Trophoblast cell (in vitro differentiated cells and primary cell): ENCODE data around the gene PLCH1.

Source experiments
- DNase-seq, 2 donors: peaks; one replicate each; pipeline ENCODE4 v3.0.0-alpha.2; 2016
- H2AFZ ChIP-seq: 2 replicates; pipeline ENCODE4 v1.6.1; 2013; ENCODE audit warnings: low read length, moderate library complexity, mild to moderate bottlenecking; ENCODE audit not compliant: insufficient read depth, poor library complexity
- H2AK5ac ChIP-seq: 2 replicates; pipeline ENCODE4 v1.6.1; 2013; ENCODE audit warnings: mild to moderate bottlenecking, low read length
- H2BK120ac ChIP-seq: 2 replicates; pipeline ENCODE4 v1.6.1; 2013; ENCODE audit warnings: low read length, mild to moderate bottlenecking, moderate library complexity; ENCODE audit not compliant: insufficient read depth, poor library complexity
- H2BK12ac ChIP-seq: 2 replicates; pipeline ENCODE4 v1.6.1; 2013; ENCODE audit warnings: mild to moderate bottlenecking, low read length, moderate library complexity
- H2BK5ac ChIP-seq: 2 replicates; pipeline ENCODE4 v1.6.1; 2013; ENCODE audit warnings: low read length, low read depth, moderate library complexity, mild to moderate bottlenecking; ENCODE audit not compliant: poor library complexity
- H3K14ac ChIP-seq: 2 replicates; pipeline ENCODE4 v1.6.1; 2013; ENCODE audit warnings: mild to moderate bottlenecking, low read length
- H3K18ac ChIP-seq: 2 replicates; pipeline ENCODE4 v1.6.1; 2013; ENCODE audit warnings: mild to moderate bottlenecking, low read length
- H3K23ac ChIP-seq: 2 replicates; pipeline ENCODE4 v1.6.1; 2013; ENCODE audit warnings: low read length
- H3K27ac ChIP-seq: 2 replicates; pipeline ENCODE4 v1.5.1; 2013; ENCODE audit warnings: low read depth, mild to moderate bottlenecking, inconsistent platforms, low read length, moderate library complexity
- H3K27me3 ChIP-seq: 2 replicates; pipeline ENCODE4 v1.6.1; 2013; ENCODE audit warnings: inconsistent platforms, mild to moderate bottlenecking, low read length, moderate library complexity; ENCODE audit not compliant: insufficient read depth
- H3K36me3 ChIP-seq, 2 experiments: 1 replicate in 1 of 2; 2 replicates in 1 of 2; pipeline ENCODE4 v1.6.1; 2013; ENCODE audit warnings: low read length in 2 of 2, mild to moderate bottlenecking in 2 of 2, moderate library complexity in 1 of 2; ENCODE audit not compliant: insufficient read depth in 2 of 2, control insufficient read depth in 1 of 2
- H3K4ac ChIP-seq: 2 replicates; pipeline ENCODE4 v1.6.1; 2013; ENCODE audit warnings: low read depth, mild to moderate bottlenecking, low read length, moderate library complexity
- H3K4me1 ChIP-seq, 2 experiments: 1 replicate in 1 of 2; 2 replicates in 1 of 2; pipeline ENCODE4 v1.6.1; 2013; ENCODE audit warnings: low read length in 2 of 2, mild to moderate bottlenecking in 2 of 2, moderate library complexity in 1 of 2; ENCODE audit not compliant: insufficient read depth in 2 of 2, control insufficient read depth in 1 of 2
- H3K4me2 ChIP-seq: 2 replicates; pipeline ENCODE4 v1.6.1; 2013; ENCODE audit warnings: inconsistent platforms, mild to moderate bottlenecking, low read length, moderate library complexity
- H3K4me3 ChIP-seq: 2 replicates; pipeline ENCODE4 v1.5.1; 2013; ENCODE audit warnings: mild to moderate bottlenecking, low read depth, low read length, inconsistent platforms
- H3K79me1 ChIP-seq: one replicate; pipeline ENCODE4 v1.6.1; 2013; ENCODE audit warnings: low read length
- H3K79me2 ChIP-seq: 2 replicates; pipeline ENCODE4 v1.6.1; 2013; ENCODE audit warnings: low read length, mild to moderate bottlenecking; ENCODE audit not compliant: control insufficient read depth, insufficient read depth, poor library complexity
- H3K9ac ChIP-seq: 2 replicates; pipeline ENCODE4 v1.6.1; 2013; ENCODE audit warnings: mild to moderate bottlenecking, low read length
- H3K9me3 ChIP-seq: 2 replicates; pipeline ENCODE4 v1.6.1; 2013; ENCODE audit warnings: low read depth, mild to moderate bottlenecking, control low read depth, inconsistent platforms, low read length; ENCODE audit not compliant: insufficient read depth
- H4K12ac ChIP-seq: 2 replicates; pipeline ENCODE4 v1.6.1; 2013; ENCODE audit warnings: low read depth, mild to moderate bottlenecking, low read length, moderate library complexity
- H4K8ac ChIP-seq: 2 replicates; pipeline ENCODE4 v1.6.1; 2013; ENCODE audit warnings: low read depth, mild to moderate bottlenecking, low read length, moderate library complexity
- H4K91ac ChIP-seq: one replicate; pipeline ENCODE4 v1.6.1; 2013; ENCODE audit warnings: low read depth, mild to moderate bottlenecking, low read length, moderate library complexity
- WGBS: extraction: QIAGEN DNeasy Blood & Tissue Kit; methylation state at CpG from one replicate; pipeline ENCODE4 v1.1.7; 2013; ENCODE audit warnings: missing lambda C conversion rate; ENCODE audit not compliant: insufficient read length, insufficient coverage; ENCODE audit errors: extremely low coverage; 5-methylcytosine and 5-hydroxymethylcytosine counted together

PLCH1 gene

DNA sequence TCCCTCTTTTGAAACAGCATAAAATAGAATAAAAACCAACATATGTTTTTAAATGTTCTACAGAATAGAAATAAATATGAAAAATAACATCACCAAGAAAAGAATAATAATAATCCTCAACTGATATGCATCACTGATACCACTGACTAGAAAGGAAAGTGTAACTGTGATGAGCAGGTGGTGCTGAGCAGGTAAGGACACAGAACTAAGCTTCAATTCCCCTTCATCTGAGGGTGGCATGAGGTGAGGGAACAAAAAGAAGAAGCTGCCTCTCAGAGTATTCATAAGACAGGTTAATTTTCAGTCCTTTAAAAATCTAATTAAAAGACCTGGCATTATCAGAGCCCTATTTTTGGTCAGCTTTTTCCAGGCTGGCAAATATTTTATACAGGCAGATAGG lies 216.3 kb downstream of the PLCH1 start:
- Histone ChIP-seq H3K27ac (no peak overlapping the region), H2BK5ac (no peak overlapping the region), H2BK12ac (no peak overlapping the region), H3K4ac (no peak overlapping the region), H3K79me2 (no peaks in the 10 kb centered on the region), H2AFZ (no peak overlapping the region), H3K4me3 (no peak overlapping the region), H3K27me3 (no peaks in the 10 kb centered on the region), H3K79me1 (no peaks in the 10 kb centered on the region), H2BK120ac (no peak overlapping the region), H3K36me3 (no peaks in the 10 kb centered on the region), H3K9me3 (no peaks in the 10 kb centered on the region), H3K4me1 (no peaks in the 10 kb centered on the region), H4K91ac (no peak overlapping the region), H3K4me2 (no peak overlapping the region), H2AK5ac (no peak overlapping the region), H3K14ac (no peak overlapping the region), H3K9ac (no peak overlapping the region), H4K12ac (no peak overlapping the region), H3K18ac (no peak overlapping the region), H4K8ac (no peak overlapping the region), H3K23ac (no peak overlapping the region)
- no peak for DNase-seq

DNA sequence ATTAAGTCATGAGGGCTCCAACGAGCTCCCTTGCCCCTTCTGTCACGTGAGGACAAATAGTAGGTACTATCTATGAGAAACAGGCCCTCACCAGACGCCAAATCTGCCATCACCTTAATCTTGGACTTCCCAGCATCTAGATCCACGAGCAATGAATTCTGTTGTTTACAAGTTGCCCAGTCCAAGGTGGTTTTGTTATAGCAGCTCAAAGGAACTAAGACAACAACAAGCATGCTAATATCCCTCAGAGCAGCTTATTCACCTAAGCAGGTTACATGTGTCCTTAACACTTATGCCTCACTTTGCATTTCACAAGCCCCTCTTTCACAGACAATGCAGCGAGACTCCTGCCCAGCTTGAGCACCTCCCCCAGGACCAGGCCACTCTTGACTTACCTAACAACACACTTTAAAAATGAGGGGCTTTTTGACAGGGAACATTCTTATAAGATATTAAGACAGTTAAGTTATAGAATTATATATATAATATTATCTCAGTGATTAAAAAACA lies 219.5 kb downstream of the PLCH1 start:
- H3K9me3 ChIP-seq: no peaks in the 10 kb centered on the region
- no peak overlapping the region for H4K91ac ChIP-seq
- H3K36me3 ChIP-seq: no peaks in the 10 kb centered on the region

DNA sequence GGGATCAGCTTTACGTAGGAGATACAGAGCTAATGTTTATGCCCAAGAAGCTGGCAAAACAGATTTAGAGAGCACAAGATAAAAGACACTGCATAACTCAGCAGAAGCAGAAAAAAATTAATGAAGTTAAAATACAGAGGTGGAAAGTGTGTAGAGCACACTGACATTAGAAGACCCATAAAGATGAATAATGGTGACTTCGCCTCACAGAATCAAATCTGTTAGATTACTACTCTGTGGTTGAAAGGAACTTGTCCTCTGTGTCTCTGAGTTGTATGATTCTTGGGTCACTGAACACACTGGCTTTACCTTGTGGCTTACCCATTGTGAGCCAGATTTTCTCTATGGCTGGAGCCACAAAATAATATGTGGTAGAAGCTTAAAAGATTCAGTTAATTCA lies 224.4 kb downstream of the PLCH1 start:
- Histone ChIP-seq H2BK5ac (no peak overlapping the region), H3K9me3 (no peaks in the 10 kb centered on the region), H2AFZ (no peak overlapping the region), H3K79me2 (no peaks in the 10 kb centered on the region), H3K4ac (no peak overlapping the region), H3K36me3 (no peaks in the 10 kb centered on the region), H3K27me3 (no peaks in the 10 kb centered on the region), H3K9ac (no peak overlapping the region), H4K12ac (no peak overlapping the region), H3K79me1 (no peaks in the 10 kb centered on the region), H4K91ac (no peak overlapping the region), H3K18ac (no peak overlapping the region), H3K4me1 (no peaks in the 10 kb centered on the region), H2BK12ac (no peak overlapping the region), H4K8ac (no peak overlapping the region), H3K4me2 (no peak overlapping the region), H2AK5ac (no peak overlapping the region), H3K4me3 (no peak overlapping the region), H3K23ac (no peak overlapping the region), H3K27ac (no peak overlapping the region), H3K14ac (no peak overlapping the region), H2BK120ac (no peak overlapping the region)
- no CpG with 5 or more reads among the region's 2 CpGs for WGBS
- no peak for DNase-seq

More for the DNA sequence above, 219.5 kb downstream of the PLCH1 start:
- no CpG with 5 or more reads among the region's 5 CpGs for WGBS
- H3K79me2 ChIP-seq: no peaks in the 10 kb centered on the region
- no peak overlapping the region for H2AK5ac ChIP-seq
- H2BK120ac ChIP-seq: no peak overlapping the region
- no peak overlapping the region for H3K4me2 ChIP-seq
- DNase-seq: no peak
- no peak overlapping the region for H3K9ac ChIP-seq
- H4K8ac ChIP-seq: no peak overlapping the region
- H3K4me1 ChIP-seq: no peaks in the 10 kb centered on the region
- H3K23ac ChIP-seq: no peak overlapping the region
- H2BK5ac ChIP-seq: no peak overlapping the region
- no peak overlapping the region for H2BK12ac ChIP-seq
- H3K27ac ChIP-seq: no peak overlapping the region
- H3K18ac ChIP-seq: no peak overlapping the region
- H4K12ac ChIP-seq: no peak overlapping the region
- no peaks in the 10 kb centered on the region for H3K27me3 ChIP-seq
- H2AFZ ChIP-seq: no peak overlapping the region
- H3K4ac ChIP-seq: no peak overlapping the region
- no peak overlapping the region for H3K14ac ChIP-seq
- H3K4me3 ChIP-seq: no peak overlapping the region
- no peaks in the 10 kb centered on the region for H3K79me1 ChIP-seq

DNA sequence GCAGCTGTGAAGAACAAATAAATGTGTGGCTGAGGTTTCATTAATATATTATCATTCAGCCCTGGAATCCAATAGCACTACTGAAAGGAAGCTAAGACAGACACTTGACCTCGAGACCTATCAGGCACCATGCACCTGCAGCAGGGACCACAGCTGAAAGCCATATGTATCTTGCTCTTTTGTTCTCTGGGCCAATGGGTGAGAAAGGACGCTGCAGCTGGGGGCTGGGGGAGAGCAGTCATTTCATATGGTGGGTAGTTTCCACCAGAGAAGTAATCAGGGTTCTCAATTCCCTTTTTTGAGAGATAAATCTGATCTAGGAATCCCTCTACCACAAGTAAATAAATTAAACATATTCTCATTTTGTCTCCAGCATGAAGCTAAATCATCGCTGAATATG lies 225.8 kb downstream of the PLCH1 start:
- no peak overlapping the region for H3K4me3 ChIP-seq
- no peak overlapping the region for H3K4me2 ChIP-seq
- no peak overlapping the region for H2BK12ac ChIP-seq
- no peak overlapping the region for H2AFZ ChIP-seq
- no peak for DNase-seq
- no peak overlapping the region for H2BK5ac ChIP-seq
- H3K9ac ChIP-seq: no peak overlapping the region
- H3K4ac ChIP-seq: no peak overlapping the region
- no peak overlapping the region for H4K8ac ChIP-seq
- no peak overlapping the region for H2BK120ac ChIP-seq
- H3K79me1 ChIP-seq: peaks cover 1% of the 10 kb centered on the region
- H2AK5ac ChIP-seq: no peak overlapping the region
- no peak overlapping the region for H3K18ac ChIP-seq
- H3K36me3 ChIP-seq: no peaks in the 10 kb centered on the region
- no peaks in the 10 kb centered on the region for H3K27me3 ChIP-seq
- no peak overlapping the region for H3K23ac ChIP-seq
- no peaks in the 10 kb centered on the region for H3K9me3 ChIP-seq
- H3K4me1 ChIP-seq: no peaks in the 10 kb centered on the region
- no peak overlapping the region for H3K27ac ChIP-seq
- H3K14ac ChIP-seq: no peak overlapping the region
- WGBS: no CpG with 5 or more reads among the region's 3 CpGs
- H4K91ac ChIP-seq: no peak overlapping the region
- no peaks in the 10 kb centered on the region for H3K79me2 ChIP-seq
- no peak overlapping the region for H4K12ac ChIP-seq
